HepG2 (cell line): ENCODE results near the gene SLC2A4. TPM values are rescaled to one million over a fixed set of nuclear protein-coding genes. Genes with fewer than 3 reads are reported as not detected.

Experiments
- AKAP8 ChIP-seq: sonication (generic); formaldehyde crosslinking; IDR thresholded peaks from 2 replicates; pipeline ENCODE4 v1.5.1; 2020; ENCODE audit warnings: mild to moderate bottlenecking, missing genetic modification reagents
- BHLHE40 ChIP-seq: IDR thresholded peaks from 2 replicates; pipeline ENCODE4 v1.6.1; 2011; ENCODE audit warnings: low read length, improper control_type of control experiment
- CCAR2 ChIP-seq: fragments of 200-400 bp; formaldehyde crosslinking; optimal IDR thresholded peaks from 2 replicates; pipeline ENCODE3; 2018; ENCODE audit warnings: low read depth, mild to moderate bottlenecking, low read length, moderate library complexity
- CCDC6 ChIP-seq: sonication (generic); formaldehyde crosslinking; IDR thresholded peaks from 2 replicates; pipeline ENCODE4 v1.8.1; 2022; ENCODE audit warnings: mild to moderate bottlenecking, missing genetic modification reagents, moderate library complexity
- CEBPG ChIP-seq: IDR thresholded peaks from 2 replicates; pipeline ENCODE4 v1.6.1; 2016
- CHD2 ChIP-seq: IDR thresholded peaks from 2 replicates; pipeline ENCODE4 v1.6.1; 2011; ENCODE audit warnings: low read depth, low read length, improper control_type of control experiment
- DBP ChIP-seq: sonication (generic); formaldehyde crosslinking; IDR thresholded peaks from 2 replicates; pipeline ENCODE4 v1.4.0; 2020; ENCODE audit warnings: missing genetic modification reagents; ENCODE audit errors: not compliant biosample characterization
- DMAP1 ChIP-seq: IDR thresholded peaks from 2 replicates; pipeline ENCODE4 v1.6.1; 2016
- KDM4B ChIP-seq: sonication (generic); formaldehyde crosslinking; IDR thresholded peaks from 2 replicates; pipeline ENCODE4 v1.4.0; 2020; ENCODE audit warnings: missing genetic modification reagents
- PBX3 ChIP-seq: sonication (generic); formaldehyde crosslinking; IDR thresholded peaks from 2 replicates; pipeline ENCODE4 v1.8.1; 2023; ENCODE audit warnings: missing genetic modification reagents, inconsistent platforms, borderline replicate concordance
- SYNCRIP ChIP-seq: fragments of 200-400 bp; formaldehyde crosslinking; IDR thresholded peaks from 2 replicates; pipeline ENCODE4 v1.6.1; 2018; ENCODE audit warnings: mild to moderate bottlenecking, low read depth, low read length; ENCODE audit not compliant: insufficient read depth
- TGIF2 ChIP-seq: IDR thresholded peaks from 2 replicates; pipeline ENCODE4 v1.6.1; 2016; ENCODE audit warnings: control low read depth, missing compliant biosample characterization
- ZBTB34 ChIP-seq: sonication (generic); formaldehyde crosslinking; IDR thresholded peaks from 2 replicates; pipeline ENCODE4 v1.8.0; 2022; ENCODE audit warnings: mild to moderate bottlenecking, missing genetic modification reagents
- ZBTB46 ChIP-seq: sonication (generic); formaldehyde crosslinking; IDR thresholded peaks from 2 replicates; pipeline ENCODE4 v1.4.0; 2020; ENCODE audit warnings: mild to moderate bottlenecking, missing genetic modification reagents, borderline replicate concordance
- ZC3H4 ChIP-seq: sonication (generic); formaldehyde crosslinking; IDR thresholded peaks from 2 replicates; pipeline ENCODE4 v1.4.0; 2020; ENCODE audit warnings: missing genetic modification reagents, borderline replicate concordance
- ZEB1 ChIP-seq: IDR thresholded peaks from 2 replicates; pipeline ENCODE4 v1.6.1; 2012; ENCODE audit warnings: mild to moderate bottlenecking, low read depth, inconsistent platforms; ENCODE audit not compliant: insufficient replicate concordance
- ZGPAT ChIP-seq: IDR thresholded peaks from 2 replicates; pipeline ENCODE4 v1.6.1; 2016; ENCODE audit warnings: mild to moderate bottlenecking
- ZKSCAN5 ChIP-seq: sonication (generic); formaldehyde crosslinking; IDR thresholded peaks from 2 replicates; pipeline ENCODE4 v1.5.1; 2020; ENCODE audit warnings: mild to moderate bottlenecking, missing genetic modification reagents
- ZNF160 ChIP-seq: sonication (generic); formaldehyde crosslinking; IDR thresholded peaks from 2 replicates; pipeline ENCODE4 v1.8.0; 2022; ENCODE audit warnings: mild to moderate bottlenecking, inconsistent platforms, missing genetic modification reagents
- ZNF337 ChIP-seq: sonication (generic); formaldehyde crosslinking; IDR thresholded peaks from 2 replicates; pipeline ENCODE4 v1.5.1; 2020; ENCODE audit warnings: missing genetic modification reagents, low read depth, mild to moderate bottlenecking, borderline replicate concordance
- ZNF343 ChIP-seq: sonication (generic); formaldehyde crosslinking; IDR thresholded peaks from 2 replicates; pipeline ENCODE4 v1.4.0; 2020; ENCODE audit warnings: mild to moderate bottlenecking, missing genetic modification reagents
- ZNF484 ChIP-seq: sonication (generic); formaldehyde crosslinking; IDR thresholded peaks from 2 replicates; pipeline ENCODE4 v1.5.1; 2020; ENCODE audit warnings: mild to moderate bottlenecking, low read depth, missing genetic modification reagents, borderline replicate concordance
- ZNF567 ChIP-seq: sonication (generic); formaldehyde crosslinking; IDR thresholded peaks from 2 replicates; pipeline ENCODE4 v1.8.1; 2023; ENCODE audit warnings: mild to moderate bottlenecking, missing genetic modification reagents, borderline replicate concordance
- ZSCAN12 ChIP-seq: sonication (generic); formaldehyde crosslinking; IDR thresholded peaks from 2 replicates; pipeline ENCODE4 v1.9.0; 2021; ENCODE audit warnings: mild to moderate bottlenecking, missing genetic modification reagents
- polyA plus RNA-seq, 8 experiments: library from polyadenylated mRNA; depleted of rRNA in 3 of 8; stranded (reverse) in 7 of 8; unstranded in 1 of 8; fragments of >200 nt; fragmentation: Illumina TruSeq in 4 of 8; extraction: Trizol in 4 of 8; gene quantifications; 2 replicates each; pipeline versions ENCODE4 v1.2.1 to v1.2.3, GENCODE V29; 2011 to 2016; ENCODE audit warnings: low read depth in 4 of 8, missing spikeins in 1 of 8, mixed read lengths in 1 of 8; ENCODE audit not compliant: insufficient read depth in 1 of 8
- total RNA-seq, 5 experiments: library from RNA; depleted of rRNA; stranded (reverse); fragments of >200 nt; fragmentation: Illumina TruSeq; extraction: Trizol; gene quantifications; 2 replicates each; pipeline ENCODE4 v1.2.3, GENCODE V29; 2016; ENCODE audit warnings: low read depth in 1 of 5

The SLC2A4 gene
- total and polyA plus RNA-seq, 2 of the 13 experiments (the other 11 are each of a cell fraction or from before 2014, with no cell fraction given): 4.9 to 5.8 TPM

- TF ChIP-seq ZBTB34 (CRISPR knock-in tag) (no peak), CCDC6 (CRISPR knock-in tag) (peak; percentile 56; the same call in 1 of the 2 replicates), SYNCRIP (no peak), AKAP8 (CRISPR knock-in tag) (no peak), ZSCAN12 (CRISPR knock-in tag) (no peak), ZKSCAN5 (CRISPR knock-in tag) (no peak), ZGPAT (CRISPR knock-in tag) (peak; percentile 78), ZNF337 (CRISPR knock-in tag) (no peak), TGIF2 (CRISPR knock-in tag) (0 out of 2 replicates have a peak, but pooled peaks have one; percentile 51), DBP (CRISPR knock-in tag) (no peak), BHLHE40 (0 out of 2 replicates have a peak, but pooled peaks have one; percentile 21), CEBPG (CRISPR knock-in tag) (peak; percentile 98), PBX3 (CRISPR knock-in tag) (no peak), CCAR2 (no peak), ZEB1 (no peak), ZC3H4 (CRISPR knock-in tag) (0 out of 2 replicates have a peak, but pooled peaks have one; percentile 34), ZNF484 (CRISPR knock-in tag) (no peak), KDM4B (CRISPR knock-in tag) (no peak), ZNF567 (CRISPR knock-in tag) (no peak), ZNF343 (CRISPR knock-in tag) (no peak), ZNF160 (CRISPR knock-in tag) (no peak), DMAP1 (peak; percentile 72), ZBTB46 (CRISPR knock-in tag) (no peak), CHD2 (no peak)
Observed at GRCh38 chr17:7258731-7259554, 22.6 kb upstream of the SLC2A4 start (continued).
